NOMO-1 (cell line): ENCODE measurements around the gene ACTL8.

Source experiments
- DNase-seq, 2 experiments: peaks; one replicate each; lab custom pipeline; 2025; ENCODE audit not compliant: unreplicated experiment in 2 of 2; lab: John Stamatoyannopoulos, UW

Gene ACTL8

GRCh38 chr1:17837233-17838030 is 82.3 kb downstream of the ACTL8 start:
- no peak for DNase-seq

GRCh38 chr1:17839641-17840196 is 84.6 kb downstream of the ACTL8 start:
- no peak for DNase-seq

- no peak for DNase-seq
Observed at GRCh38 chr1:17841944-17842343, 86.8 kb downstream of the ACTL8 start.

- DNase-seq, result no peak
Observed at GRCh38 chr1:17842686-17843085, 87.6 kb downstream of the ACTL8 start.

- no peak for DNase-seq
Observed at GRCh38 chr1:17844185-17844826, 89.2 kb downstream of the ACTL8 start.

GRCh38 chr1:17845583-17845982 is 90.5 kb downstream of the ACTL8 start:
- DNase-seq, result no peak

GRCh38 chr1:17846341-17846740 is 91.2 kb downstream of the ACTL8 start:
- no peak for DNase-seq

- no peak for DNase-seq
Observed at GRCh38 chr1:17847111-17847510, 92.0 kb downstream of the ACTL8 start.

- DNase-seq, result no peak
Observed at GRCh38 chr1:17849216-17849615, 94.1 kb downstream of the ACTL8 start.

- DNase-seq, result no peak
Observed at GRCh38 chr1:17851056-17851455, 95.9 kb downstream of the ACTL8 start.

- DNase-seq, result no peak
Observed at GRCh38 chr1:17852383-17852782, 97.2 kb downstream of the ACTL8 start.

GRCh38 chr1:17853241-17853935 is 98.3 kb downstream of the ACTL8 start:
- no peak for DNase-seq

GRCh38 chr1:17856496-17857108 is 101.5 kb downstream of the ACTL8 start:
- no peak for DNase-seq

- no peak for DNase-seq
Observed at GRCh38 chr1:17857109-17857499, 102.0 kb downstream of the ACTL8 start.

GRCh38 chr1:17857996-17858395 is 102.9 kb downstream of the ACTL8 start:
- DNase-seq, result no peak

- no peak for DNase-seq
Observed at GRCh38 chr1:17860812-17861211, 105.7 kb downstream of the ACTL8 start.

- DNase-seq, result no peak
Observed at GRCh38 chr1:17861685-17862084, 106.6 kb downstream of the ACTL8 start.

- no peak for DNase-seq
Observed at GRCh38 chr1:17862121-17862520, 107.0 kb downstream of the ACTL8 start.

GRCh38 chr1:17865912-17866739 is 111.0 kb downstream of the ACTL8 start:
- DNase-seq, result no peak

GRCh38 chr1:17866740-17867029 is 111.6 kb downstream of the ACTL8 start:
- DNase-seq, result no peak
